SW 1271 (cell line): Measurements from ENCODE around the gene KRT8.
A peak's percentile ranks its signal among the peaks of the same experiment; 100 is the strongest.
"Not testable (repeated sequence)": the region's sequence is repeated elsewhere in the genome, so short reads cannot be mapped to it uniquely, and the experiment has no call there.

Experiments used
- DNase-seq, 2 experiments: peaks; one replicate each; lab custom pipeline; 2025; lab: John Stamatoyannopoulos, UW

KRT8 gene

GRCh38 chr12:52904509-52905300, at the start of gene KRT8:
KRT8 (minus strand) TSS chr12:52905076; CDS start chr12:52904981, 95 bp downstream.
- DNase-seq = not testable (repeated sequence)

GRCh38 chr12:52953181-52953841, 48.4 kb upstream of the KRT8 start:
- no peak for DNase-seq

GRCh38 chr12:52952076-52952801, 47.4 kb upstream of the KRT8 start:
- no peak for DNase-seq

GRCh38 chr12:52951640-52952039, 46.8 kb upstream of the KRT8 start:
- DNase-seq = no peak

- DNase-seq = no peak
Measured at GRCh38 chr12:52951126-52951525, 46.2 kb upstream of the KRT8 start.

DNA sequence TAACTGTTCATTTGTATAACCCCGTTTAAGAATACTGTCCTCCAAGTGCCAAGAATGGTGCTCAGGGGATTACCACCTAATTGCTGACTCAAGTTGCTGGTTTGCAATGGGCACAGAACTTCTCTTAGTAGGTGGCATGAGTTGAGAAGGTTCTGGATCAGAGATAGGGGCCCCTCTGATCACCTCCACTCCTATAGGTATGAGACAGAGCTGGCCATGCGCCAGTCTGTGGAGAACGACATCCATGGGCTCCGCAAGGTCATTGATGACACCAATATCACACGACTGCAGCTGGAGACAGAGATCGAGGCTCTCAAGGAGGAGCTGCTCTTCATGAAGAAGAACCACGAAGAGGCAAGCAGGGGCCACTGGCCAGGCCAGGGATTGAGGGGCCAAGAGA, 45.7 kb upstream of the KRT8 start:
- no peak for DNase-seq

DNA sequence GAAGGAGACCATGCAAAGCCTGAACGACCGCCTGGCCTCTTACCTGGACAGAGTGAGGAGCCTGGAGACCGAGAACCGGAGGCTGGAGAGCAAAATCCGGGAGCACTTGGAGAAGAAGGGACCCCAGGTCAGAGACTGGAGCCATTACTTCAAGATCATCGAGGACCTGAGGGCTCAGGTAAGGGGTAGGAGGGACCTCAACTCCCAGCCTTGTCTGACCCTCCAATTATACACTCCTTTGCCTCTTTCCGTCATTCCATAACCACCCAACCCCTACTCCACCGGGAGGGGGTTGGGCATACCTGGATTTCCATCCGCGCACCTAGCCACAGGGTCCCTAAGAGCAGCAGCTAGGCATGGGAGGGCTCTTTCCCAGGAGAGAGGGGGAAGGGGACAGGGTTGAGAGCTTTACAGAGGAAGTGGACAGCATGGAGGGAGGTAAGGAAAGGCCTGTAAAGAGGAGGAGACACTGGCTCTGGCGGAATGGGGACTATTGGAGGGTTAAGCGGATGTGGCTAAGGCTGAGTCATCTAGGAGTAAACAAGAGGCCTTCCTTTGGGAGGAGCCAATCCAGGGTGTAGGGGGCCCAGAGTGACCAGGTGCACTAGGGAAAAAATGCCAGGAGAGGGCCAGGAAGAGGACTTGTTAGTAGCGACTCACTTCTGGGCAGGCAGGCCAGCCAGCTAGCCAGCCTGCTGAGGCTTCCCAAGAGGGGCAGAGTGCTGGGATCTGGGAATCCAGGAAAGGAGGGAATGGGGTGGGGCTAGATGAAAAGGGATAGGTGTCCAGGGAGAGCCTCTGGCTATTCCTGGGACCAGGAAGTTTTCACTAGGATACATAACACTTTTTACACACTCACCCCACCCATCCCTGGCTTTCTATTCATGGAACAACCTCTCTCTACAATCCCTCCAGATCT, 44.8 kb upstream of the KRT8 start:
- peak; percentile 91 to 98 for DNase-seq

- DNase-seq = no peak
Measured at GRCh38 chr12:52947738-52948423, 43.0 kb upstream of the KRT8 start.

DNA sequence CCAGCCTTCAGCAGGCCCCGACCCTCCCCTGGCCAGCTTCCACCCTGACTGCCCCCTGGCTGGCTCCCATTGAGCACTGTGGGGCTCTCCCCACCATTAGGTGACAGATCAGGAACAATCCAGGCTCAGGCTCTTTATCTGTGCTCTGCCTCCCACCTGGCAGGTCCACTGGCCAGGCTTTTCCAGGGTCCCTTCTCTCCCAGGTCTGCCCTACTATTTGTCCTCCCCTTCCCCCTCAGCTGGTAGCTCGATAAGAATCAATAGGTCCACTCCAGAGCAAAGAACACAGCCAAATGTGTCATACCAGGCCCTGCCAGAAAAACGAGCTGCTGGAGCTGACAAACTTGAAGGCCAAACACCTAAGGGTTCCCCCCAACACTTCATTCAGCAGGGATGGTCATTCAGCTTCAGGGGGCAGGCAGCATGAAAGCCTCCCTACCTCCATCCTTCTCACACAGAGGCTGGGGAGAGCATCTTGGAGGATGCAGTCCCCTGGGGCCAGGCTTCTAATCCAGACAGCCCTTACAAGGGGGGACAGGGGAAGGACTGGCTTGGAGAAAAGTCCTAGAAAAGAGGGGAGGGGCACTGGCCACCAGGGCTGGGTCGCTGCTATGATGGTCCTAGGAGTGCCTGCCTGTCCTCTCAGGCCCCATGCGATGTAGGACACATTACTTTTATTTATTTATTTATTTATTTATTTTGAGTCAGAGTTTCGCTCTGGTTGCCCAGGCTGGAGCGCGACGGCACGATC, 42.1 kb upstream of the KRT8 start:
- DNase-seq = no peak

GRCh38 chr12:52946334-52946733, 41.5 kb upstream of the KRT8 start:
- DNase-seq = no peak

DNA sequence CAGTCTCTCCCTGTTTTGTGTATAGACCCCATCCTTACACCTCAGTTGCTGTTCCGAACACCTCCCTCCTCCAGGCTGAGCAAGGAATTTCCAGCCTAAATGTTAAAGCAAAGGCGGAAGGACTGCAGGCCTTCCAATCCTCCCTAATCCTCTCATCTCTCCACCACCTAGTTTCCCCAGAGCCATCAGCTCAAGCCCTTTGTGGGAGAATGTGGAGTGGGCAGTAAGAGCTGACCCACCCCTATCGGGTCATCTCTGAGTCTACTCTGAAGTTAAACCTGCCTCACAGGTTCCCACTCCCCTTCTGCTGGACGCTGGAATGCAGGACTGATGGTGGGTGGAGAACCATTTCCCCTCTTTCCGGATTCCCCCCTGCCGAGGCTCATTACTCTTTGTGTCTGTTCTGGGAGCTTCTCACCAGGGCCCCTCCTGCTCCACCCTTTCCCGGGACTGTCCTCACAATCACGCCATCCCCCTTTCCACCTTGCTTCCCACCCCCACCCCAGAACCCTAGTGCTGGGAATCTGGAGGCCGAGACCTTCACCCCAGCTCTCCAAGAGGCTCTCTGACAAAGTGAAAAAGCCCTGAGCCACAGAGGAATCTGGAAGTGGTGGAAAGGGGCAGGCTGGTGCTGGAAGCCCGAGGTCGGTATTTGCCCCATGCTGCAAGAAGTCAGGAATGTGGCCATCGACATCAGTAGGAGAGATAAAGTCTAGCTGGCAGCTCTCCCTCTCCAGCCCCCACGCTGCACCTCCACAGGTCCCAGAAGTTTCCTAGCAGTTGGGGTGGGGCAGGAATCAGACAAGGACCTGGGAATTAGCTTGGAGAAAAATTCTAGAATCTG, 40.7 kb upstream of the KRT8 start:
- peak in 1 of 2 experiments; percentile 45 for DNase-seq

DNA sequence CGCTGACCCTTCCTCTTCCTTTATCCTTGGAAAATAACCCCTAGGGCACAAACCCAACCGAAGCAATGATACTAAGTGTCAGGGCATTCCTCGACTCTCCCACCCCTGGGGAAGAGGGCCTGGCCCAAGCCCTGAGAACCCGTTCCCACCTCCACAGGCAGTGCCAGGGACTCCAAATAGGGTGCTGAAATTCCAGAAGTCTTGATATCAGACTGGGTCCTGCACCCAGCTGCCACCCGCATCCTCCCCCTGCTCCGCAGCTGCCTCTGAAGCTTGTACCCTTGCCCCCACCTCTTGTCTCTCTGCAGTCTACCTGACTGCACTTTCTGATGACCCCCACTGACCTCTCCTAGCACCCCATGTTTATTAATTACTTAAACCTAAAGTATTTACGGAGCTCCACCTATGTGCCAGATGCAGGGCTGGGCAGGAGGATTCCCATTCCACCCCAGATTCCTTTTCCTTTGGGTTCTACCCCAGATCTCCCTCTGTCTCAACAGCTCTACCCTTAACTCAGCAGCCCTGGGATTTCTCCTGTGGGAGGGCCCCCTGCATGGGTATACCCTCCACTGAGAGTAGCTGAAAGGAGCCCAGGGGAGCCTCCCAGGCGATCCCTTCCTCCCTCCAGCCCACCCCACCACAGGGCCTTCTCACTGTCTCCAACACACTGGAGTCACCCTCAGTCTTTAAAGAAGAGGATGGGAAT, 40.0 kb upstream of the KRT8 start:
- no peak for DNase-seq

GRCh38 chr12:52942901-52943181, 38.0 kb upstream of the KRT8 start:
- no peak for DNase-seq

- no peak for DNase-seq
Measured at GRCh38 chr12:52942066-52942900, 37.4 kb upstream of the KRT8 start.

DNA sequence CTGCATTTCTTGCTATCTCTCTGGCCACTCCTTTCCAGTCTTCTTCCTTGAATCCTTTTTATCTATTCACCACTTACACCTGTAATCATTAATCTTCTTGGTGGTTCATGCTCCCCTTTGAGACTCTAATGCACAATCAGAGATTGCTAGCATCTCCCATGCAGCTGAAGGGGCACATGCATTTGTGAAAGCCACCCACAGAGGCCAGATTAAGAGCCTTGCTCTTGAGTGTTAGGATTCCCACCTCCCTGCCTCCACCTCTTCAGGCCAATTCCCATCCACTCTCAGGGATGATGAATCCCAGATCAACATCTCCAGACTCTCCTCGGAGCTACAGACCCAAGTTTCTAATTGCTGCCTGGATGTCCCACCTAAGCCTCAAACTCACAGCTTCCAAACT, 24.7 kb upstream of the KRT8 start:
- no peak for DNase-seq

- no peak for DNase-seq
Measured at GRCh38 chr12:52927964-52928363, 23.1 kb upstream of the KRT8 start.

GRCh38 chr12:52926596-52927234, 21.8 kb upstream of the KRT8 start:
- no peak for DNase-seq
